Astrocyte (in vitro differentiated cells and primary cell): ENCODE results near the gene ZNF212.

Experiments
- EZH2 ChIP-seq: IDR thresholded peaks from 2 replicates; pipeline ENCODE4 v1.6.1; 2012; ENCODE audit warnings: mild to moderate bottlenecking, low read length, inconsistent platforms; ENCODE audit not compliant: insufficient read depth
- TF ChIP-seq, protein P1 (sequence below): IDR thresholded peaks from 2 replicates; pipeline ENCODE4 v1.5.1; 2011; ENCODE audit warnings: low read depth, mild to moderate bottlenecking, inconsistent platforms, low read length, moderate library complexity; ENCODE audit not compliant: insufficient read depth

GRCh38 chr7:149254181-149254858, 14.9 kb downstream of the ZNF212 start:
- TF ChIP-seq, protein P1, sequence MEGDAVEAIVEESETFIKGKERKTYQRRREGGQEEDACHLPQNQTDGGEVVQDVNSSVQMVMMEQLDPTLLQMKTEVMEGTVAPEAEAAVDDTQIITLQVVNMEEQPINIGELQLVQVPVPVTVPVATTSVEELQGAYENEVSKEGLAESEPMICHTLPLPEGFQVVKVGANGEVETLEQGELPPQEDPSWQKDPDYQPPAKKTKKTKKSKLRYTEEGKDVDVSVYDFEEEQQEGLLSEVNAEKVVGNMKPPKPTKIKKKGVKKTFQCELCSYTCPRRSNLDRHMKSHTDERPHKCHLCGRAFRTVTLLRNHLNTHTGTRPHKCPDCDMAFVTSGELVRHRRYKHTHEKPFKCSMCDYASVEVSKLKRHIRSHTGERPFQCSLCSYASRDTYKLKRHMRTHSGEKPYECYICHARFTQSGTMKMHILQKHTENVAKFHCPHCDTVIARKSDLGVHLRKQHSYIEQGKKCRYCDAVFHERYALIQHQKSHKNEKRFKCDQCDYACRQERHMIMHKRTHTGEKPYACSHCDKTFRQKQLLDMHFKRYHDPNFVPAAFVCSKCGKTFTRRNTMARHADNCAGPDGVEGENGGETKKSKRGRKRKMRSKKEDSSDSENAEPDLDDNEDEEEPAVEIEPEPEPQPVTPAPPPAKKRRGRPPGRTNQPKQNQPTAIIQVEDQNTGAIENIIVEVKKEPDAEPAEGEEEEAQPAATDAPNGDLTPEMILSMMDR, result no peak
- TF ChIP-seq EZH2, result no peak
